Measurements from ENCODE around the gene COL21A1.

- no peak for TF ChIP-seq CTCF (conservative IDR thresholded peaks at IDR 0.05 in 1 of 2, IDR thresholded peaks at IDR 0.05 in 1 of 2; ENCODE audit: extremely low read depth in 1 of 2, insufficient read depth in 1 of 2, low read depth in 1 of 2, low read length in 2 of 2)
- no peak for TF ChIP-seq EZH2 (IDR thresholded peaks at IDR 0.05; ENCODE audit: borderline replicate concordance, low read length)
These were observed 74.2 kb downstream of the COL21A1 start for GRCh38 chr6:56173228-56173627.
